Esophagus muscularis mucosa (tissue), 4 donors: ENCODE measurements around the gene RCOR1. TPM values are rescaled to one million over a fixed set of nuclear protein-coding genes. Genes with fewer than 3 reads are reported as not detected.

Experiments used
- DNase-seq: peaks from one replicate; pipeline ENCODE4 v3.0.0-alpha.2; 2017; ENCODE audit errors: extremely low spot score
- H3K27ac ChIP-seq, 4 donors: fragments of 200-600 bp; sonication (generic); replicated peaks in 1 of 4; 1 replicate in 3 of 4; 2 replicates in 1 of 4; pipeline ENCODE4 v1.5.1; 2016 to 2019; ENCODE audit warnings: mild to moderate bottlenecking in 1 of 4
- H3K27me3 ChIP-seq, 4 donors: fragments of 200-600 bp; sonication (generic); one replicate each; pipeline versions ENCODE4 v1.5.1 to v1.6.0; 2016 to 2019
- H3K36me3 ChIP-seq, 4 donors: fragments of 200-600 bp; sonication (generic); one replicate each; pipeline ENCODE4 v1.5.1; 2016 to 2019
- H3K4me1 ChIP-seq, 4 donors: fragments of 200-600 bp; sonication (generic); one replicate each; pipeline ENCODE4 v1.5.1; 2016 to 2019
- H3K4me3 ChIP-seq, 4 donors: fragments of 200-600 bp; sonication (generic); 1 replicate in 2 of 4; 2 replicates in 2 of 4; pipeline ENCODE4 v1.5.1; 2016 to 2019; ENCODE audit warnings: mild to moderate bottlenecking in 4 of 4, moderate library complexity in 1 of 4
- H3K9me3 ChIP-seq, 4 donors: fragments of 200-600 bp; sonication (generic); 1 replicate in 3 of 4; 2 replicates in 1 of 4; pipeline ENCODE4 v1.5.1; 2016 to 2019
- CTCF ChIP-seq, 3 experiments: fragments of 200-600 bp in 2 of 3; fragments of 450-650 bp in 1 of 3; sonication (generic) in 2 of 3; IDR thresholded peaks; one replicate each; pipeline ENCODE4 v1.5.1; 2017 to 2019; ENCODE audit warnings: antibody characterized with exemption in 3 of 3, mild to moderate bottlenecking in 2 of 3, moderate library complexity in 1 of 3
- EP300 ChIP-seq: sonication (generic); formaldehyde crosslinking; IDR thresholded peaks from one replicate; pipeline ENCODE4 v1.6.1; 2017; ENCODE audit warnings: antibody characterized with exemption
- POLR2A ChIP-seq: fragments of 450-650 bp; IDR thresholded peaks from one replicate; pipeline ENCODE4 v1.6.1; 2017; ENCODE audit warnings: antibody characterized with exemption, moderate library complexity, mild to moderate bottlenecking, low read depth
- POLR2AphosphoS5 ChIP-seq, 2 donors: sonication (generic); formaldehyde crosslinking; IDR thresholded peaks; one replicate each; pipeline ENCODE4 v1.6.1; 2017; ENCODE audit warnings: antibody characterized with exemption in 2 of 2
- WGBS: methylation state at CpG from one replicate; pipeline ENCODE4 v1.1.5; 2018; 5-methylcytosine and 5-hydroxymethylcytosine counted together
- intact Hi-C: fragments of 100-400 bp; cut with DNase I; formaldehyde crosslinking; loops from one replicate; pipeline ENCODE4 v1.15.1; 2023
- total RNA-seq, 4 donors: library from RNA; depleted of rRNA; stranded (reverse); fragments of >200 nt; gene quantifications; one replicate each; pipeline versions ENCODE4 v1.1.0 to v1.2.1, GENCODE V29; 2016

Gene RCOR1
- total RNA-seq, 4 donors from 2014 or later = 12.9 to 14.8 (median 13.8) TPM

GRCh38 chr14:102622262-102622885 lies 29.9 kb downstream of the RCOR1 start:
- H3K36me3 ChIP-seq = peaks cover 0 to 4% (median 0%) of the 10 kb centered on the region in 4 donors
- no peak for DNase-seq
- H3K27me3 ChIP-seq = no peaks in the 10 kb centered on the region
- H3K27ac ChIP-seq = no peak overlapping the region
- peaks cover 0 to 23% (median 16%) of the 10 kb centered on the region in 4 donors for H3K4me1 ChIP-seq
- no peaks in the 10 kb centered on the region for H3K9me3 ChIP-seq
- intact Hi-C loops = no loop called here
- 72% methylated on average over 10 of the region's 10 CpGs for WGBS
- TF ChIP-seq EP300 (no peak), CTCF (IDR thresholded peaks at IDR 0.05) (no peak), POLR2A (no peak), POLR2AphosphoS5 (IDR thresholded peaks at IDR 0.05) (no peak)
- H3K4me3 ChIP-seq = no peak overlapping the region

DNA sequence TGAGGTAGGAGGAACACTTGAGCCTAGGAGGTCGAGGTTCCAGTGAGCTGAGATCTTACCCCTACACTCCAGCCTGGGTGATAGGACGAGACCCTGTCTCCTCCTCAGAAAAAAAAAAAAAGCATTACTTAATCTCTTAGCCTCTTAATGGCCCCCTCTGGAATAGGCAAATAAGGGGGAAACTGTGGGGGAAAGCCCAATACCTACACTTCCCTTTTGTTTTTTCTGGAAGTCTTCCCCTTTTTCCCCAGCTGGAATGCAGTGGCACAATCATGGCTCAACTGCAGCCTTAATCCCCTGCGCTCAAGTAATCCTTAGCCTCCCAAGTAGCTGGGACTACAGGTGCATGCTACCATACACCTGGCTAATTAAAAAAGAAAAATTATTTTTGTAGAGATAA lies 32.2 kb downstream of the RCOR1 start:
- intact Hi-C loops = no loop called here
- WGBS = 95% methylated on average over 3 of the region's 3 CpGs

GRCh38 chr14:102625564-102626296 lies 33.3 kb downstream of the RCOR1 start:
- 89% methylated on average over 6 of the region's 6 CpGs for WGBS
- Histone ChIP-seq H3K27ac (no peak overlapping the region), H3K9me3 (no peaks in the 10 kb centered on the region), H3K27me3 (no peaks in the 10 kb centered on the region), H3K36me3 (peaks cover 0 to 4% (median 0%) of the 10 kb centered on the region in 4 donors), H3K4me3 (no peak overlapping the region), H3K4me1 (peaks cover 11 to 34% (median 29%) of the 10 kb centered on the region in 4 donors)
- TF ChIP-seq POLR2AphosphoS5 (IDR thresholded peaks at IDR 0.05) (no peak), POLR2A (no peak), CTCF (IDR thresholded peaks at IDR 0.05) (no peak), EP300 (no peak)
- intact Hi-C loops = no loop called here
- no peak for DNase-seq

More for the DNA sequence above, 32.2 kb downstream of the RCOR1 start:
- no peak overlapping the region for H3K4me3 ChIP-seq
- no peaks in the 10 kb centered on the region for H3K9me3 ChIP-seq
- H3K27me3 ChIP-seq = no peaks in the 10 kb centered on the region
- peaks cover 0 to 4% (median 0%) of the 10 kb centered on the region in 4 donors for H3K36me3 ChIP-seq
- no peak overlapping the region for H3K27ac ChIP-seq
- no peak for DNase-seq
- H3K4me1 ChIP-seq = peaks cover 8 to 25% (median 22%) of the 10 kb centered on the region in 4 donors
- TF ChIP-seq EP300 = no peak
- no peak for TF ChIP-seq CTCF (IDR thresholded peaks at IDR 0.05)
- no peak for TF ChIP-seq POLR2A
- no peak for TF ChIP-seq POLR2AphosphoS5 (IDR thresholded peaks at IDR 0.05)

GRCh38 chr14:102626530-102626929 lies 34.1 kb downstream of the RCOR1 start:
- 75% methylated on average over 1 of the region's 1 CpG for whole genome bisulfite sequencing
- intact Hi-C loops = no loop called here
- TF ChIP-seq CTCF (IDR thresholded peaks at IDR 0.05) (no peak), POLR2AphosphoS5 (IDR thresholded peaks at IDR 0.05) (no peak), EP300 (no peak), POLR2A (no peak)
- peaks cover 11 to 33% (median 29%) of the 10 kb centered on the region in 4 donors for H3K4me1 ChIP-seq
- no peak for DNase-seq
- no peak overlapping the region for H3K4me3 ChIP-seq
- no peaks in the 10 kb centered on the region for H3K27me3 ChIP-seq
- no peak overlapping the region for H3K27ac ChIP-seq
- H3K9me3 ChIP-seq = no peaks in the 10 kb centered on the region
- H3K36me3 ChIP-seq = peaks cover 0 to 4% (median 0%) of the 10 kb centered on the region in 4 donors
